GM12878 (cell line): Measurements from ENCODE around the gene CRYBA2.

Experiments
- POLR2A ChIP-seq: IDR thresholded peaks from 2 replicates; pipeline ENCODE4 v1.6.1; 2011; ENCODE audit warnings: low read depth, mild to moderate bottlenecking, low read length
- RCOR1 ChIP-seq: conservative IDR thresholded peaks from 2 replicates; pipeline ENCODE4 v1.6.1; 2012; ENCODE audit warnings: low read depth, low read length, improper control_type of control experiment
- TAF1 ChIP-seq: IDR thresholded peaks from 2 replicates; pipeline ENCODE4 v1.6.1; 2011; ENCODE audit warnings: mild to moderate bottlenecking, low read depth, low read length, borderline replicate concordance

GRCh38 chr2:219003979-219004378 is 10.8 kb upstream of the CRYBA2 start:
- TF ChIP-seq POLR2A (no peak), RCOR1 (no peak), TAF1 (no peak)
